NCI-H187 treated with DMSO at 0.1 percent for 48 hours (cell line): ENCODE data around the gene NKX1-2.
"Not testable (repeated sequence)": the region's sequence is repeated elsewhere in the genome, so short reads cannot be mapped to it uniquely, and the experiment has no call there.

Experiments
- DNase-seq: peaks from one replicate; lab custom pipeline; 2025; lab: John Stamatoyannopoulos, UW

NKX1-2 gene

DNA sequence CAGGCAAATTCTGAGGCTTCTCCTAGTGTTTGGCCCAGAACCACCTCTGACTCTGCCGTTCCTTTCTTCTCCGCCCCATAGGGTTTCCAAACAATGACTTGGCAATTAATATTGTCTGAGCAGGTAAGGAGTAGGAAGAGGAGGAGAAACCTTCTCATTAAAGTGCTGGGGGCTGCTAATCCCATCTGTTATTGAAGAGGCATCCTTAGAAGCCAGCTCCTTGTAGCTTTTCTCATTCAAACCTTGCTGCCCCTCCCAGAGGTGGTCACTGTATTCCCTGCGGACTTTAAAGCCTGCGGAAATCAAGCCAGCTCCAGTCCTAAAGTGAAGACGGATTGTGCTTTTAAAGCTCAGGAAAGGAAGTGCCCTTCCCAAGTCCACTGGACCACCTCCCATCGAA lies 1.4 kb upstream of the NKX1-2 start:
- DNase-seq, result no peak

DNA sequence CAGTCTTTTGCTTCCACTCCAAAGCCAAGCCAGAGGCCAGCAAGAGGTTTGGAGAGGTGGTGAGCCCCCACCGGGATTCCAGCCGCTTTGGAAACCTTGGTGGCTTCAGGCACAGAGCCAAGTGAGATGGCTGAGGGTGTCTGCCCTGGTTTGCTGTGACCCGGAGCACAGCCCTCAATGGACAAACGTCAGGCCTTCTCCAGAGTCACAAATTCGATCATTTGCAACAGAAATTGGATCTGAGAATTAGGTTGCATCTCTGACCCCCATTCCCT lies 885 bp upstream of the NKX1-2 start:
- DNase-seq, result no peak

DNA sequence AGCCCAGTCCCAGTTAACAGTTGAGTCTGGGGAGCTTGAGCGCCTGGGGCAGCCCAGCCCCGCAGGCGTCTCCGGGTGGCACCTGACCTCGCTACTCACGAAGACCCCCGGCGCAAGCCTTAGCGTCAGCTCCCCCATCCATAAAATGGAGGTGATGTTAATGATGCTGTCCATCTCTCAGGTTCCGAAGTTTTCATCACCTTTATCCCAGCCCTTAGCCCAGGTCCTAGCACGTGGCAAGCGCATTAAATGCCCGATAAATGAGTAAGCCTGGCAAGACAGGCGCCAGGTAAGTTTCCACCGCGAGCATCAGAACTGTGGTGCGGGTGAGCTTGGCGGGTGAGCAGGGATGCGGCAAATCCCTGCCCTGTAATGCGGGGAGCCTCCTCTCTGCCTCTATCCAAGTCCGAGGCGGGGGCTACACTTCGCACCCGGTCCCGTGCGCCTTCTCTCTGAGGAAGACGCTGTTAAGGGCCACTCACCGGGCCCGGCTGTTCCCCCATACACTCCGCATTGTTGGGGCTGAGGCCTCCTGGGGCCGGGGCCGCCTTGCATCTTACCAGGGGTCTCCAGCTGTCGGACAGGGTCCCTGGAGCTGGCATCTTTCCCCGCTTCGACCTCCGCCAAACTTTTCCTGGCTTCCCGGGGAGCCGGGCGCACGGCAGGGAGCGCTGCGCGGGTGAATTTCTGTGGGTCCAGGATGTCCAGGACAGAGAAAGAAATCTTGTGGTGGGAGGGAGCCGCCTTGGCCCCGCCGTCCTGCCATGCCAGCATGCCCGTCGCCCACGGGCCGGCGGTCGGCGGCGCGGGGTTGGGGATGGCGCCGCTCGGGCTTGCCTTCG lies 444 bp downstream of the NKX1-2 start:
- DNase-seq, result no peak

DNA sequence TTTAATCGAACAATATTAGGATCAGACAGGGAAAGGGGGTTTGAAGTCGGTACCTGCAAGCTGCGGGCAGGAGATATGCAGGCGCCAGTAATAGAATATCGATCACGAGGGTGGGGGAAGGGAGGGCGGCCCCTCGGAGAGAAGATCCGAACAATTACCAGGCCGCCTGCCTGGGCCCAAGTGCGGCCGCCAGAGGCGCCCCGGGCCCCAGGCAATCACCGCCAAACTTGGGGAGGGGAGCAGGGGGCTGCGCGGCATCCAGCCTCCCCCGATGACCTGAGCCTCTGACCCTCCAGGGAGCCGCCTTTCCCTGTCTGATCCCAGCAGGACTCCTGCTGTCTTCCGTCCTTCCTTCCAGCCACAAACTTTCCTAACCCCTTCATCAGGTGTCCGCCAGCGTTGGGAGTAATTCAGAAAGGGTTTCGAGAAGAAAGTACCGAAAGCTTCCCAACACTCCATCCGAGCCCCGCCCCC lies 1.1 kb downstream of the NKX1-2 start:
- DNase-seq, result no peak

DNA sequence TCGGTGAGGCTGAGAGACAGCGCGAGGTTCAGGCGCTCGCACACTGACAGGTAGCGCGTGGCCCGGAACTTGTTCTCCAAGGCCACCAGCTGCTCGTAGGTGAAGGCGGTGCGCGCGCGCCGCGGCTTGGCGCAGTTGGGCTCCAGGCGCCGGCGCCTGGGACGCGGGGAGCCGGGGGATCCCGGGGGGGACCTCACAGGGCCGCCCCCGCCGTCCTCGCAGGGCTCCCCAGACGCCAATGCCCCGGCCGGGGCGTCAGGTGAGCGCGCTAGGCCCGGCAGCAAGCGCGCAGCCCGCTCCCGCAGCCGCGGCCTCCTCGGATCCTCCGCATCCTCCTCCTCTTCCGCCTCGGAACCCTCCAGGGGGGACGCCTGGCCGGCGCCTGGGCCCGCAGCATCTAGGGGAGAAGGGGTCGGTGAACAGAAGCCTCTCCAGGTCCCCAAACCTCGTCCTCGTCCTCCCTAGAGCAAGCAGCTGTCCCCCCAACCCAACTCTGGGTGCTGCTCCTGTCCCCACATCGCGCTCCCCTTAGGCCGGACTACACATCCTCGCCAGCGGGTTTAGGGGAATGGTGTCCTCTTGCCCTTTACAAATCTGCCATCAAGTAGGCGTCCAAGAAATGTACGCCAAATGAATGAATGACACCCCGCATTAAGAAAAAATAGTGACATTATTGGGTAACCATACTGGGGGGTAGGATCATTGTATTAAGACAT lies 1.9 kb downstream of the NKX1-2 start:
- no peak for DNase-seq

DNA sequence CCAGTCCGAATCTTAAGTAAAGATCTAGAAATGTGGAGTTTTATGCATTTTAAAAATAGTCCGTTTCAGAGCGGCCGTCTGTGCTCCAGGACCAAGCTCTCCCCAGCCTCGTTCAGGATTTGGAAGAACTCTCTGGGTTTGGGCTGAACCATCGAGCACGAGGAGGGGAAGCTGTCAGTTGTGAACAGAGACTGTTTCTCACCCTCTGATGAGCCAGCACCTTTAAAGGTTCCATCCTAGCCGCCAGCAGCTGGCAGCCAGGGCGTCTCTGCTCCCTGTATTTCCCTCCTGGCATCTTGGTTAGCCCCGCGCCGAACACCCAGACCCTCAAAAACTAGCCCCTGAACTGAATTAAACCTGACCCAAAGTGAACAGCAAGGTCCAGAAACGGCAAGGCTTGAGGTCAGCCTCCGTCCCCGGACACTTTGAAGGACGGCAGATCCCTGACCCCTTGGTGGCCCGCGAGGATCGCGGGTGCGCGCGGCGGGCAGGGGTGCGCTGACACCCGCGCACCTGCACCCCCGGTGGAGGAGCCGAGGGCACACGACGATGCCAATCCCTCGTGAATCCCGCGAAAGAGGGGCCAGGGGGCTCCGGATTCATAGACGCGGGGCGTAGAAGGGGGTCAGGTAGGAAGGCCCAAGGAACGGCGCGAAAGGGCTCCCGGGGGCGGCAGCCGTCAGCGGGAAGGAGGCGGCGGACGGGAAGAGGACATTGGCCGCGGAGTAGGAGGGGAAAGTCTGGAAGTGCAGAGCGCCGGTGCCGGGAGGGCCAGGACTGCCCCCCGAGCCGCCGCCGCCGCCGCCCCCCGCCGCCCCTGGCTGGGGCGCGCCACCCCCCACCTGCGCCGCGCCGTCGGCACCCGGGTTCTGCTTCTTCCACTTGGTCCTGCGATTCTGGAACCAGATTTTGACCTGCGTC lies 2.7 kb downstream of the NKX1-2 start:
- DNase-seq, result no peak

DNA sequence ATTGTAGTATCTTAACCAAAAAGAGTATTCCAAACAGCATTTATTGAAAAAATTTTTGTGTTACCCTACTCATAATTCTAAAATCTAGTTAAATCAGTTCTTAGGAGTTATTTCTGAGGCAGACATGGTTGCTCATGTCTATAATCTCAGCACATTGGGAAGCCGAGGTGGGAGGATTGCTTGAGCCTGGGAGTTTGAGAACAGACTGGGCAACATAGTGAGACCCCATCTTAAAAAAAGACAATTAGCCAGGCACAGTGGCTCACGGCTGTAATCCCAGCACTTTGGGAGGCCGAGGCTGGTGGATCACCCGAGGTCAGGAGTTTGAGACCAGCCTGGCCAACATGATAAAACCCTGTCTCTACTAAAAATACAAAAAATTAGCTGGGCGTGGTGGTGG lies 8.1 kb downstream of the NKX1-2 start:
- not testable (repeated sequence) for DNase-seq

DNA sequence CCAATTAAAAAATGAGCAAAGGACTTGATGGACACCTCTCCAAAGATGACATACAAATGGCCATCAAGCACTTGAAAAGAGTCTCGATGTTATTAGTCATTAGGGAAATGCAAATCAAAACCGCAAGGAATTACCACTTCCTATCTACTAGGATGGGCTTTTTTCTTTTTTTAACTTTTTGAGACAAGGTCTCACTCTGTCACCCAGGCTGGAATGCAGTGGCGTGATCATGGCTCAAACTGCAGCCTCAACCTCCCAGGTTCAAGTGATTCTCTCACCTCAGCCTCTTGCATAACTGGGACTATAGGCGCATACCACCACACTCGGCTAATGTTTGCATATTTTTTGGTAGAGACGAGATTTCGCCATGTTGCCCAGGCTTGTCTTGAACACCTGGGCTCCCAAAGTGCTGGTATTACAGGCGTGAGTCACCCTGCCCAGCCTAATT lies 13.6 kb downstream of the NKX1-2 start:
- DNase-seq, result no peak

DNA sequence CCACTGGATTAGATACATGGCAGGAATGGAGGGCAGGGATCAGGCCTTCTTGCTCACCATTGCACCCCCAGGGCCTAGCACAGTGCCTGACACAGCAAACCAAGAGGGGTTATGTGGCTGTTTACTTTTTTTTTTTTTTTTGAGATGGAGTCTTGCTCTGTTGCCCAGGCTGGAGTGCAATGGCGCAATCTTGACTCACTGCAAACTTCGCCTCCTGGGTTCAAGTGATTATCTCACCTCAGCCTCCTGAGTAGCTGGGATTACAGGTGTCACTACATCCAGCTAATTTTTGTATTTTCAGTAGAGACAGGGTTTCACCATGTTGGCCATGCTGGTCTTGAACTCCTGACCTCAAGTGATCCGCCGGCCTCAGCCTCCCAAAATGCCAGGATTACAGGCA lies 14.2 kb downstream of the NKX1-2 start:
- DNase-seq, result not testable (repeated sequence)

DNA sequence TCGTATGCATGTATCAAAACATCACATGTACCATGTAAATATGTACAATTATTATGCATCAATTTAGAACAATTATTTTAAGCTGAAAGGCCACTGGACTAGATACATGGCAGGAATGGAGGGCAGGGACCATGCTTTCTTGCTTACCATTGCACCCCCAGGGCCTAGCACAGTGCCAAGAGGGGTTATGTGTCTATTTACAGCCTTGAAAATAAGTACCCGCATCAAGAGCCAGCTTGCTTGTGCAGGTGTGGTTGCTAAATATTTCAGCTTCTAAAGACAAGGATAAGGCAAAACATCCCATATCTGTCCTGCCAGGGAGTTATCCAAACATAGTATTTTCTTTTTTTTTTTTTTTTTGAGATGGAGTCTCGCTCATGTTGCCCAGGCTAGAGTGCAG lies 16.4 kb downstream of the NKX1-2 start:
- no peak for DNase-seq

DNA sequence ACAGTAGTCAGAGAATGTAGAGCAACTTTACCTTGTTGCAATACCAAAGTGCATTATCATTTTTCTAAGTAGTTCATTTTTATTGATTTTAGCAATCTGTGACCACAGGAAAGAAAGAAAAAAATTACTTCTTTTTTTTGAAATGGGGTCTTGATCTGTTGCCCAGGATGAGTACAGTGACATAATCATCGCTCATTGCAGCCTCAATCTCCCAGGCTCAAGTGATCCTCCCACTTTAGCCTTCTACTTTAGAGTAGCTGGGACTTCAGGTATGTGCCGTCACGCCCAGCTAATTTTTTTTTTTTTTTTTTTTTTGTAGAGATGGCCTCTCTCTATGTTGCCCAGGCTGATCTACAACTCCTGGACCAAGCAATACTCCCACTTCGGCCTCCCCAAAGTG lies 19.8 kb downstream of the NKX1-2 start:
- DNase-seq, result no peak

DNA sequence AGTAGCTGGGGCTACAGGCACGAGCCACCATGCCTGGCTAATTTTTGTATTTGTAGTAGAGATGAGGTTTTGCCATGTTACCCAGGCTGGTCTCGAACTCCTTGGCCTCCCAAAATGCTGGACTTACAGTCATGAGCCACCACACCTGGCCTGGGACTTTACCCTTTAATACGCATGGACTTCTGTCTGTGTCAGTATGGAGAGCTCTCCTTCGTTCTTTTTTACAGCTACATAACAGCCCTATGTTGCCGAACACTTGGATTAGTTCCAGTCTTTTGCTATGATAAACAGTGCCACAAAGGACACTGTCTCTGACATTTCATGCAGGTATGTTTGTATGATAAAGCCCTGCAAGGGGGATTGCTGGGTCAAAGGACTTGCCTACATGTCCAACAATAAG lies 20.3 kb downstream of the NKX1-2 start:
- no peak for DNase-seq

DNA sequence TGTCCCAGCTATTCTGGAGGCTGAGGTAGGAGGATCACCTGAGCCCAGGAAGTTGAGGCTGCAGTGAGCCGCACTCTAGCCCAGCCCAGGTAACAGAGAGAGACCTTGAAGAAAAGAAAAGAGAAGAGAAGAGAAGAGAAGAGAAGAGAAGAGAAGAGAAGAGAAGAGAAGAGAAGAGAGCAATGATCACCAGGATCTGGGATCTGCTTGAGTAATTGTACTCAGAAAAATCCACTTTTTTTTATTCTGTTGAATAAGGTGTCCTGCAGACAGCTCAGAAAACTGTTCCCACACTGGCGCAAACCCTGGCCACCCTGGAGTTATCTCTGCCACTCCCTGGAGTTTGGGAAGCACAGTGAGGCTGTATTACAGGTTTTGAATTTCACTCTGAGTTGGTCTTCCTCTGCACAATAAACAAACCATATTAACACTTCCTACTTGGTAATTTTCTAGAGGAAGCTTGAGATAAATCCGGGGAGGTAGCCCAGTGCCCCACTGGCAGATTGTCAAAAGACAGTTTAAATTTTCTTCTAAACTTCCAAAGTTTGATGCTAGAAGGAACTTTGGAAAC lies 21.5 kb downstream of the NKX1-2 start:
- DNase-seq, result no peak

DNA sequence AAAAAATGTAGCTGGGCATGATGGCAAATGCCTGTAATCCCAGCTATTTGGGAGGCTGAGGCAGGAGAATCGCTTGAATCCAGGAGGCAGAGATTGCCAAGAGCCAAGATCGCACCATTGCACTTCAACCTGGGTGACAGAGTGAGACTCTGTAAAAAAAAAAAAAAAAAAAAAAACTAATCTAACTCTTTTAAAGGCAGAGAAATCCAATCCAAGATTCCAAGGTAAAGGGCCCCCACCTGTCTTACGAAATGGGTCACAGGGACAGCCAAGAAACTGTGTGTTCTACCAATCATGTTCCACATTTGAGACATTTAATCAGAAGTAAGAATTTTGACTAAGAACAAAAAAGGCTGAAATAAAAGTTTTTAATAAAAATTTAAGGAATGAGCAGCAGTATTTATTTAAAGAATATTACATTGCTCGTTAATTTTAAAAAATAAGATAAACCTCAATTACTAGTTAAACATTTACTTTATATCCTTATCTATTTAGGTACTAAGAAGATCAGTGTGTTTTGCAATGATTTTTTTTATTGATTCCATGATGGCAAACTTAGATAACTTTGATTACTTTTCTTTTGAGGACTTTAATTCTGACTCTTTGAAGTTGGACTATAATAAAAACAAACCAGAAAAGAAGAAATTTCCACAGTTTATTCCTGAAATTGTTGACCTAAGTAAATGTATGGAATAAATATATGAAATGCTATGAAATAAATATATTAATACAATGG lies 24.4 kb downstream of the NKX1-2 start:
- DNase-seq, result no peak

DNA sequence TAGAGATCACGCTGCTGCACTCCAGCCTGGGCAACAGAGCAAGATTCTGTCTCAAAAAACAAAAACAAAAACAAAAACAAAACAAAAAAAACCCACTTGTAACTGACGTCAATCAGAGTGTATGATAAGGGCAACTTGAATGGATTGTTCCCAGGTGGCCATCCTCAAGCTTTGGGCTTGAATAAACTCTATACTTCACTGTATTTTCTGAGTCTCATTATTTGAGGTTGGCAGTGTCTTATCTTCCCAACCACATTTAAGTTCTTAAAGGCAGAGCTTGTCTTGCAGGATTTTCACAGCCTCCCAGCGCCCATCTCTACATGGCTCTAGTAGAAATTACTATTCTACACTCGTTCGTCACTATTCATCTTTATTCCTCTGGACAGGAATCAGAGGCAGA lies 26.0 kb downstream of the NKX1-2 start:
- DNase-seq, result no peak

DNA sequence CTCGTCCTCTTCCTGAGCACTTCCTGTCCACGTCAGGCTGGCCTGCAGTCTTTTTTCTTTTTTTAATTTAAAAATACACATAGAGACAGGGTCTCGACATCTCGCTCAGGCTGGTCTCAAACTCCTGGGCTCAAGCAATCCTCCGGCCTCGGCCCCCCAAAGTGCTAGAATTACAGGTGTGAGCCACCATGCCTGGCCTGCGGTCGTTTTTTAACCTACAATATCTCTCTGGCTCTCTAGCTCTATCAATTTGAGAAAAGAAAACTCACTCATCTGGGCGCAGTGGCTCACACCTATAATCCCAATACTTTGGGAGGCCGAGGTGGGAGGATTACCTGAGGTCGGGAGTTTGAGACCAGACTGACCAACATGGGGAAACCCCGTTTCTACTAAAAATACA lies 27.1 kb downstream of the NKX1-2 start:
- no peak for DNase-seq

DNA sequence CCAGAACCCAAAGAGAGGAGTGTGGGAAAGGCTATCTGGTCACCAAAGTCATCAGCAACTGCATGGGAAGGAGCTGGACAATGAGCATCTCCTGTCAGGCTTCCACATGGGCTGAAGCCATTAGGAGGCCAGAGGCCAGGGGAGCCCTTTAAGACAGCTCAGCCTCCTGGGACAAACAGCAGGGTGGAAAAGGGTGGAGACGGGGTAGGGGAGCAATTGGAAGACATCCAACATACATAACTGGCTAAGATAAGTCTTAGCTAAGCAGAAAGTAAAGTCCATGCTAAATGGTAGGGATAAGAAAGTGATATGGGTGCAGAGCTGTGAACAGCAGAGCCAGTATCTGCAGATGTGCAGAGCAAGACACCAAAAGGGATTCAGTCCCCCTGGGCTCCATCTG lies 29.6 kb downstream of the NKX1-2 start:
- DNase-seq, result no peak

DNA sequence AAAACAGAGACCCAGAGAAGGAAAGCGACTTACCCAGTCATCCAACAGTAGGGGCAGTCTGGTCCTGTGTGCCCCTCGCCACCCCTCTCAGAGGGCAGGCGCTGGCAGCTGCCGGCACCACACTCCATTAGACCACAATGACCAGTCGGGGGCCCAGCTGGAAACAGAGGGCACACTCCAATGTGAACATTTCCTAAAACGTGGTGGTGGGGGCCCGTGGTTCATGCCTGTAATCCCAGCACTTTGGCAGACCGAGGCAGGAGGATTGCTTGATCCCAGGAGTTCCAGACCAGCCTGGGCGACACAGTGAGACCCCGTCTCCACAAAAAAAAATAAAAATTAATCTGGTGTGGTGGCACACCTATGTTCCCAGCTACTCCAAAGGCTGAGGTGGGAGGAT lies 30.2 kb downstream of the NKX1-2 start:
- DNase-seq, result no peak

DNA sequence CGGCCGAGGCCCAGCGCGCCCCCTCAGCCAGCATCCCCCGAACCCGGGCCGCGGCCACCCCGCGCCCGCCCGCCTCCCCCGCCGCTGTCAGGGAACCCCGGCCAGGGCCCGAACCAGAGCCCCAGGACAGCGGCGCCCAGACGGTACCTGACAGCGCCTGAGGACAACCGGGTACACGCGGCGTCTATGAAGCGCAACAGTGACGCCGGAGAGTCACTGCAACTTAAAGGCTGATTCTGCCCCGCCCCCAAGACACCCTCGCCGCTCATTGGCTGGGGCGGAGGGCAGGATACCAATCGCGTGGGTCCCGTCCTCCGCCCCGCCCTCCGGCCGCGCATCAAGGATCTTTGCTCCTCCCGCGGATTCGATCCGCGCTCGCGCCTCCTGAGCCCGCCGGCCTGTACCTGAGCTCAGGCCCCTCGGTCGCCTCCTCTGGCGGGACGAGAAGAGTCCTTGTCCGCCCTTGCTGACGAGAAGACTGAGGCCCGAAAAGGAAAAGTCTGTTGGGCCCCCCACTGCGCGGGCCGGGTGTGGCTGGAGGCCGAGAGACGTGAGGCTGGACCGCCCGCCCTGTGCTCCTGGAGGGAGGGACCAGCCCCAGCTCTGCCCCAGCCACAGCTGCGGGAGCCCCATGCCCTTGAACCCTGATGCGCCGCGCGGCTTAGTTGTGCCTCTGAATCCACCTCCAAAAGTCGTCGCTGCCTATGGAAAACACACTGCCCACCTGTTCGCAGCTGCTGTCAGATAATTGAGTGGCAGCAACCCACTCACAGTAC lies 30.9 kb downstream of the NKX1-2 start, which contains the start of gene OAT:
Gene OAT (minus strand): TSS at position 198 of the 776 bp plus-strand sequence. CDS start 6,752 bp downstream, outside the sequence.
- peak; percentile 38 for DNase-seq

DNA sequence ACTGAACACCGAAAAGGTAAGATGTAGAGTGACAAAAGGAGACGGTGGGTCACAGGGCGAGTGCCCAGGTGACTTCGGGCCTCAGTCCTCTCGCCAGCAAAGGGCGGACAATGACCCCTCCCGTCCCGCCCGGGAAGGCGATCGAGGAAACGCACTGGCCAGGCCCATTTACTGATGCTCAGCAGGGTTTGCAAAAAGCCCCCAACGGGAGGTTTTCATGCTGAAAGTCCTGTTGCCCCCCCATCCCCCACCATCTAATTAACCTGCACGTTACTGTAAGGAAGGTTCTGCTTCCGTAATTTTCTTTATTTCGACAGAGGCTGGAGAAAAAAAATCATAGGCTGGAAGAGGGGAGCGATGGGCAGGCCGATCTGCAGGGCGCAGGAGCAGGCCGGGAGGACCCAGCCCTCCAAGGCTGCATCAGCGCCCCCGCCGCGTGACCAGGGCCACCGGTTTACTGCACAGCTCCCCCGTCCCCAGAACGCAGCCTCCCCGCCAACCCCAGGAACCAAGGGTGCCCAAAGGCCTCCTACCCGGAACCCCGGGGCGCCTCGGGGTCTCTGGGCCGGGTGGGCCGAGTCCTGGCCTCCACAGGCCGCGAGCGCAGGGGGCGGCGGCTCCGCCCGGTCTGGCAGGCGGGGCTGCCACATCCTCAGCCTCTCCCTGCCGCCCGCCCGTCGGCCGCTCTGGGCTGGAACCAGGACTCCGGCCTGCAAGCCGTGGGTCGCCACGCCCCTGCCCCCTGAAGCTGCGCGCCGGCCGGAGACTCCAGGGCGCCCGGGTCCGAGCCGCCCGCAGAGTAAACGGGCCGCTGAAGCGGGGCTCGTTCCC lies 31.7 kb downstream of the NKX1-2 start:
- no peak for DNase-seq
